Spleen (tissue), 7 donors: ENCODE data around the gene SLC38A10.

Source experiments
- CTCF ChIP-seq, 11 experiments: fragments of 200-600 bp in 7 of 11; fragments of 450-650 bp in 4 of 11; sonication (generic) in 4 of 11; IDR thresholded peaks in 8 of 11; conservative IDR thresholded peaks in 3 of 11; 1 replicate in 7 of 11; 2 replicates in 4 of 11; pipeline versions ENCODE4 v1.4.0 to v1.8.0; 2016 to 2021; ENCODE audit warnings: antibody characterized with exemption in 11 of 11, inconsistent platforms in 4 of 11, mild to moderate bottlenecking in 1 of 11
- POLR2AphosphoS5 ChIP-seq, 3 donors: sonication (generic); formaldehyde crosslinking; IDR thresholded peaks; one replicate each; pipeline ENCODE4 v1.5.1; 2017; ENCODE audit warnings: antibody characterized with exemption in 3 of 3
- donor health status: DM: no; HTN: no; CAD: no; lungs with moderate emphysema.
- donor health status: DM: no; HTN: no; CAD: no.
- donor health status: DM: no; HTN: no; CAD: no.

- TF ChIP-seq CTCF (IDR thresholded peaks at IDR 0.05 in 8 of 11, conservative IDR thresholded peaks at IDR 0.05 in 3 of 11) (no peak), POLR2AphosphoS5 (IDR thresholded peaks at IDR 0.05) (no peak)
Observed at GRCh38 chr17:81306898-81307510, 11.9 kb upstream of the SLC38A10 start.
